ENCODE results near the gene SV2A.

SV2A gene

GRCh38 chr1:149916193-149916897 is 1.3 kb downstream of the SV2A start:
- no peaks in the 10 kb centered on the region for H3K9me3 ChIP-seq (ENCODE audit: control insufficient read depth, low read length)
- H3K27ac ChIP-seq (ENCODE audit: insufficient read depth, low read length, poor library complexity, severe bottlenecking), result peak overlapping the region; percentile 14
- no peaks in the 10 kb centered on the region for H3K36me3 ChIP-seq (ENCODE audit: control insufficient read depth, insufficient read depth, low read length)
- peaks cover 18% of the 10 kb centered on the region for H3K4me1 ChIP-seq (ENCODE audit: control insufficient read depth, insufficient read depth, low read length, poor library complexity, severe bottlenecking)
- H3K4me3 ChIP-seq (ENCODE audit: insufficient read depth, low read depth, low read length, poor library complexity, severe bottlenecking), result peak overlapping the region; percentile 79
- DNase-seq, result no peak
- H3K27me3 ChIP-seq (replicated peaks; ENCODE audit: control insufficient read depth, insufficient read depth, low read length, poor library complexity, severe bottlenecking), result no peaks in the 10 kb centered on the region

- no peaks in the 10 kb centered on the region for H3K27me3 ChIP-seq (replicated peaks; ENCODE audit: control insufficient read depth, insufficient read depth, low read length, poor library complexity, severe bottlenecking)
- peaks cover 18% of the 10 kb centered on the region for H3K4me1 ChIP-seq (ENCODE audit: control insufficient read depth, insufficient read depth, low read length, poor library complexity, severe bottlenecking)
- H3K36me3 ChIP-seq (ENCODE audit: control insufficient read depth, insufficient read depth, low read length), result no peaks in the 10 kb centered on the region
- no peaks in the 10 kb centered on the region for H3K9me3 ChIP-seq (ENCODE audit: control insufficient read depth, low read length)
- no peak overlapping the region for H3K4me3 ChIP-seq (ENCODE audit: insufficient read depth, low read depth, low read length, poor library complexity, severe bottlenecking)
- DNase-seq, result no peak
- no peak overlapping the region for H3K27ac ChIP-seq (ENCODE audit: insufficient read depth, low read length, poor library complexity, severe bottlenecking)
Observed at GRCh38 chr1:149915429-149916192, 2.0 kb downstream of the SV2A start.

- Histone ChIP-seq H3K4me3 (ENCODE audit: insufficient read depth, low read depth, low read length, poor library complexity, severe bottlenecking) (no peak overlapping the region), H3K9me3 (ENCODE audit: control insufficient read depth, low read length) (no peaks in the 10 kb centered on the region), H3K36me3 (ENCODE audit: control insufficient read depth, insufficient read depth, low read length) (no peaks in the 10 kb centered on the region), H3K27me3 (replicated peaks; ENCODE audit: control insufficient read depth, insufficient read depth, low read length, poor library complexity, severe bottlenecking) (no peaks in the 10 kb centered on the region), H3K4me1 (ENCODE audit: control insufficient read depth, insufficient read depth, low read length, poor library complexity, severe bottlenecking) (peaks cover 18% of the 10 kb centered on the region), H3K27ac (ENCODE audit: insufficient read depth, low read length, poor library complexity, severe bottlenecking) (no peak overlapping the region)
- DNase-seq, result no peak
Observed at GRCh38 chr1:149914545-149914944, 3.1 kb downstream of the SV2A start.

- Histone ChIP-seq H3K36me3 (ENCODE audit: control insufficient read depth, insufficient read depth, low read length) (no peaks in the 10 kb centered on the region), H3K4me3 (ENCODE audit: insufficient read depth, low read depth, low read length, poor library complexity, severe bottlenecking) (no peak overlapping the region), H3K4me1 (ENCODE audit: control insufficient read depth, insufficient read depth, low read length, poor library complexity, severe bottlenecking) (no peaks in the 10 kb centered on the region), H3K27ac (ENCODE audit: insufficient read depth, low read length, poor library complexity, severe bottlenecking) (no peak overlapping the region), H3K27me3 (replicated peaks; ENCODE audit: control insufficient read depth, insufficient read depth, low read length, poor library complexity, severe bottlenecking) (no peaks in the 10 kb centered on the region), H3K9me3 (ENCODE audit: control insufficient read depth, low read length) (no peaks in the 10 kb centered on the region)
- DNase-seq, result no peak
Observed at GRCh38 chr1:149906570-149907075, 11.0 kb downstream of the SV2A start.

GRCh38 chr1:149903836-149904491 is 13.7 kb downstream of the SV2A start:
- H3K27ac ChIP-seq (ENCODE audit: insufficient read depth, low read length, poor library complexity, severe bottlenecking), result no peak overlapping the region

GRCh38 chr1:149899460-149900284 is 18.0 kb downstream of the SV2A start, which contains the start of gene BOLA1:
TSS of gene BOLA1 (plus strand) at chr1:149899568. CDS start at chr1:149900060, 492 bp downstream.
- Histone ChIP-seq H3K36me3 (ENCODE audit: control insufficient read depth, insufficient read depth, low read length) (no peaks in the 10 kb centered on the region), H3K4me3 (ENCODE audit: insufficient read depth, low read depth, low read length, poor library complexity, severe bottlenecking) (peak within 1 kb of the TSS; percentile 73), H3K27ac (ENCODE audit: insufficient read depth, low read length, poor library complexity, severe bottlenecking) (peak within 1 kb of the TSS; percentile 76), H3K27me3 (replicated peaks; ENCODE audit: control insufficient read depth, insufficient read depth, low read length, poor library complexity, severe bottlenecking) (no peaks in the 10 kb centered on the region), H3K4me1 (ENCODE audit: control insufficient read depth, insufficient read depth, low read length, poor library complexity, severe bottlenecking) (peaks cover 5% of the 10 kb centered on the region), H3K9me3 (ENCODE audit: control insufficient read depth, low read length) (no peaks in the 10 kb centered on the region)
- DNase-seq, result peak; percentile 61 to 70 (median 65)

More at GRCh38 chr1:149903836-149904491, 13.7 kb downstream of the SV2A start:
- Histone ChIP-seq H3K4me1 (ENCODE audit: control insufficient read depth, insufficient read depth, low read length, poor library complexity, severe bottlenecking) (peaks cover 5% of the 10 kb centered on the region), H3K27me3 (replicated peaks; ENCODE audit: control insufficient read depth, insufficient read depth, low read length, poor library complexity, severe bottlenecking) (no peaks in the 10 kb centered on the region), H3K9me3 (ENCODE audit: control insufficient read depth, low read length) (no peaks in the 10 kb centered on the region), H3K36me3 (ENCODE audit: control insufficient read depth, insufficient read depth, low read length) (no peaks in the 10 kb centered on the region), H3K4me3 (ENCODE audit: insufficient read depth, low read depth, low read length, poor library complexity, severe bottlenecking) (no peak overlapping the region)
- DNase-seq, result no peak

GRCh38 chr1:149896575-149896974 is 21.1 kb downstream of the SV2A start:
- Histone ChIP-seq H3K36me3 (ENCODE audit: control insufficient read depth, insufficient read depth, low read length) (no peaks in the 10 kb centered on the region), H3K9me3 (ENCODE audit: control insufficient read depth, low read length) (no peaks in the 10 kb centered on the region), H3K27ac (ENCODE audit: insufficient read depth, low read length, poor library complexity, severe bottlenecking) (no peak overlapping the region), H3K4me3 (ENCODE audit: insufficient read depth, low read depth, low read length, poor library complexity, severe bottlenecking) (no peak overlapping the region), H3K4me1 (ENCODE audit: control insufficient read depth, insufficient read depth, low read length, poor library complexity, severe bottlenecking) (peaks cover 5% of the 10 kb centered on the region), H3K27me3 (replicated peaks; ENCODE audit: control insufficient read depth, insufficient read depth, low read length, poor library complexity, severe bottlenecking) (no peaks in the 10 kb centered on the region)
- DNase-seq, result no peak

- Histone ChIP-seq H3K4me1 (ENCODE audit: control insufficient read depth, insufficient read depth, low read length, poor library complexity, severe bottlenecking) (peaks cover 5% of the 10 kb centered on the region), H3K4me3 (ENCODE audit: insufficient read depth, low read depth, low read length, poor library complexity, severe bottlenecking) (peak overlapping the region; percentile 64), H3K36me3 (ENCODE audit: control insufficient read depth, insufficient read depth, low read length) (no peaks in the 10 kb centered on the region), H3K27ac (ENCODE audit: insufficient read depth, low read length, poor library complexity, severe bottlenecking) (peak overlapping the region; percentile 81), H3K9me3 (ENCODE audit: control insufficient read depth, low read length) (no peaks in the 10 kb centered on the region), H3K27me3 (replicated peaks; ENCODE audit: control insufficient read depth, insufficient read depth, low read length, poor library complexity, severe bottlenecking) (no peaks in the 10 kb centered on the region)
- DNase-seq, result no peak
Observed at GRCh38 chr1:149888999-149889289, 28.7 kb downstream of the SV2A start.

GRCh38 chr1:149888247-149888998 is 29.2 kb downstream of the SV2A start:
- peaks cover 5% of the 10 kb centered on the region for H3K4me1 ChIP-seq (ENCODE audit: control insufficient read depth, insufficient read depth, low read length, poor library complexity, severe bottlenecking)
- DNase-seq, result peak; percentile 49 to 62 (median 55)
- H3K27ac ChIP-seq (ENCODE audit: insufficient read depth, low read length, poor library complexity, severe bottlenecking), result peak overlapping the region; percentile 81
- no peaks in the 10 kb centered on the region for H3K9me3 ChIP-seq (ENCODE audit: control insufficient read depth, low read length)
- H3K36me3 ChIP-seq (ENCODE audit: control insufficient read depth, insufficient read depth, low read length), result no peaks in the 10 kb centered on the region
- H3K27me3 ChIP-seq (replicated peaks; ENCODE audit: control insufficient read depth, insufficient read depth, low read length, poor library complexity, severe bottlenecking), result no peaks in the 10 kb centered on the region
- peak overlapping the region; percentile 64 for H3K4me3 ChIP-seq (ENCODE audit: insufficient read depth, low read depth, low read length, poor library complexity, severe bottlenecking)
